ENCODE results near the gene DBF4. TPM values are rescaled to one million over a fixed set of nuclear protein-coding genes. Genes with fewer than 3 reads are reported as not detected.

Gene DBF4
- total and polyA plus RNA-seq, 2 of the 13 experiments (the other 11 are each of a cell fraction or from before 2014, with no cell fraction given): 5.0 to 64.4 TPM

DNA sequence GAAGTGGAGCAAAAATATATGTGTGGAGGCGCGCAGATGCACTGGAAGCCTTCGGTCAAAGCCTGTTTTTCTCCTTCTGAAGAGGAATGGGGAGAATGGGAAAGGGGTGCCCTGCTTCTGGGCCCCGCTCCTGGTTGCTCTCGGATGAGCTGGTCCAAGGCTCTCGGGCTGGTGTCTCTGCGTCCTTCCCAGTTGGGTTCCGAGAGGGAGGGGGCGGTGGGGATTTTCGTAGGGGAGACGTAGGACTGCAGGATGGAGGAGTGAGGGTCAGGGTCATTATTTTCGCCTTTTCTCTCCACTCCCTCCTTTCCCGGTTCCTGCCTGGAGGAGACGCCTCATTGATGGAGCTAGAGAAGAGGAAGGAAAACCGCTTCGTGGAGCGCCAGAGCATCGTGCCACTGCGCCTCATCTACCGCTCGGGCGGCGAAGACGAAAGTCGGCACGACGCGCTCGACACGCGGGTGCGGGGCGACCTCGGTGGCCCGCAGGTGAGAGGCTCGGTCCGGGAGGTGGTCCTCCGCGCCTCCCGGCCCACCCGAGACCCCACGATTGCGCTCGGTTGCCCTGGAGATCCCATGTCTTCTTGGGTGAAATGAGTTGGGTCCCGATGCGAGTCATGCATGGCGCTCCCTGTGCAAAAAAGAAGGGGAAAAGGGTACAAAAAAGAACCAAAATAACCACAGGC, 58.5 kb downstream of the DBF4 start (continued):
- TF ChIP-seq, protein P1, sequence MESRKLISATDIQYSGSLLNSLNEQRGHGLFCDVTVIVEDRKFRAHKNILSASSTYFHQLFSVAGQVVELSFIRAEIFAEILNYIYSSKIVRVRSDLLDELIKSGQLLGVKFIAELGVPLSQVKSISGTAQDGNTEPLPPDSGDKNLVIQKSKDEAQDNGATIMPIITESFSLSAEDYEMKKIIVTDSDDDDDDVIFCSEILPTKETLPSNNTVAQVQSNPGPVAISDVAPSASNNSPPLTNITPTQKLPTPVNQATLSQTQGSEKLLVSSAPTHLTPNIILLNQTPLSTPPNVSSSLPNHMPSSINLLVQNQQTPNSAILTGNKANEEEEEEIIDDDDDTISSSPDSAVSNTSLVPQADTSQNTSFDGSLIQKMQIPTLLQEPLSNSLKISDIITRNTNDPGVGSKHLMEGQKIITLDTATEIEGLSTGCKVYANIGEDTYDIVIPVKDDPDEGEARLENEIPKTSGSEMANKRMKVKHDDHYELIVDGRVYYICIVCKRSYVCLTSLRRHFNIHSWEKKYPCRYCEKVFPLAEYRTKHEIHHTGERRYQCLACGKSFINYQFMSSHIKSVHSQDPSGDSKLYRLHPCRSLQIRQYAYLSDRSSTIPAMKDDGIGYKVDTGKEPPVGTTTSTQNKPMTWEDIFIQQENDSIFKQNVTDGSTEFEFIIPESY (CRISPR knock-in tag; IDR thresholded peaks at IDR 0.05): 0 out of 2 replicates have a peak, but pooled peaks have one; percentile 9
- TF ChIP-seq RFX5 (IDR thresholded peaks at IDR 0.05; ENCODE audit: low read depth, low read length): no peak
- no peak for TF ChIP-seq DR1 (CRISPR knock-in tag; IDR thresholded peaks at IDR 0.05)
- TF ChIP-seq ZNF713 (CRISPR knock-in tag; IDR thresholded peaks at IDR 0.05): no peak
- TF ChIP-seq RFXAP (CRISPR knock-in tag; IDR thresholded peaks at IDR 0.05; ENCODE audit: borderline replicate concordance): no peak
- no peak for TF ChIP-seq SIX1 (CRISPR knock-in tag; IDR thresholded peaks at IDR 0.05; ENCODE audit: borderline replicate concordance)
- TF ChIP-seq ZFP90 (CRISPR knock-in tag; IDR thresholded peaks at IDR 0.05; ENCODE audit: borderline replicate concordance): peak; percentile 41; the same call in 1 of the 2 replicates

DNA sequence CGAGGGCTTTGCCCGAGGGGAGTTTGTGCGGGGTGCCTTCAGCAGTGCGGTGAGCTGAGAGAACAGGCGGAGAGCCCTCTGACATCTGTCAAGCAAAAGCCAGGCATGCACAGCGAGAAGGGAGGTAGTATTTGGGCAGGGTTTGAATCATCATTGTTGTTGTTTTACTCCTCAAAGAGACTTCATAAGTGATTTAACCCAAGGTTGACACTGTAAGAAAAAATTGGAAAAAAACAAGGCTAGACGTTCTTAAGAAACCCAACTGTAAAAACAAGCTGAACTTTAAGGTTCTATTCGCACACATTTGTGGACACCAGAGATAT, 59.1 kb downstream of the DBF4 start:
- no peaks in the 10 kb centered on the region for H3K9me3 ChIP-seq (ENCODE audit: low read length)
- DNase-seq (ENCODE audit: low spot score) (no peak), ATAC-seq (no peak), FAIRE-seq (no peak)
- H3K27ac ChIP-seq (ENCODE audit: extremely low read length, insufficient read depth, low read length): no peak overlapping the region
- no peak overlapping the region for H3K9ac ChIP-seq (ENCODE audit: insufficient read depth, low read depth, low read length)
- 62% methylated on average over 8 of the region's 8 CpGs for whole genome bisulfite sequencing (ENCODE audit: low lambda C conversion rate)
- ChIA-PET POLR2A (no interaction called here), CTCF (ENCODE audit: low intra/inter-chr PET ratio, low total read pairs) (no interaction called here)
- in situ Hi-C loops (cut with HindIII; ENCODE audit: extremely low pct_ligation_motif_present, low pct_unique_long_range_greater_than_20kb): no loop called here
- no peaks in the 10 kb centered on the region for H3K79me2 ChIP-seq (ENCODE audit: insufficient read depth, low read length)
- no peaks in the 10 kb centered on the region for H3K36me3 ChIP-seq (replicated peaks in 1 of 2; ENCODE audit: control insufficient read depth in 1 of 2, insufficient read depth in 2 of 2, low read length in 2 of 2)
- no TSS peak for BruUV-seq (replicated peaks)
- peak overlapping the region; percentile 40 for H2AFZ ChIP-seq (ENCODE audit: low read length)
- H3K4me1 ChIP-seq (ENCODE audit: insufficient read depth, low read length): peaks cover 30% of the 10 kb centered on the region
- H3K27me3 ChIP-seq (ENCODE audit: control insufficient read depth in 1 of 2, insufficient read depth in 2 of 2, low read length in 2 of 2): no peaks in the 10 kb centered on the region; a peak in 1 of 5 replicates
- H3K4me2 ChIP-seq (ENCODE audit: low read depth, low read length): peak overlapping the region; percentile 81
- peak overlapping the region; percentile 64 to 77 (median 70); a peak in 5 of 6 replicates for H3K4me3 ChIP-seq (replicated peaks in 1 of 3; ENCODE audit: insufficient read depth in 1 of 3, low read depth in 2 of 3, low read length in 3 of 3)
- no peaks in the 10 kb centered on the region for H4K20me1 ChIP-seq (ENCODE audit: insufficient read depth, low read length)
- intact Hi-C loops (cut with micrococcal nuclease; ENCODE audit: unreplicated experiment): loop anchor here (10.0 kb wide), 1 partner anchor 229 kb away; no protein-coding TSS in a partner anchor
- TF ChIP-seq ZFP37 (CRISPR knock-in tag; IDR thresholded peaks at IDR 0.05; ENCODE audit: borderline replicate concordance): no peak
- TF ChIP-seq PAWR (CRISPR knock-in tag; IDR thresholded peaks at IDR 0.05; ENCODE audit: borderline replicate concordance): no peak
- no peak for TF ChIP-seq ZBTB1 (CRISPR knock-in tag; IDR thresholded peaks at IDR 0.05; ENCODE audit: borderline replicate concordance)
- TF ChIP-seq DNMT3B (CRISPR knock-in tag; conservative IDR thresholded peaks at IDR 0.05): no peak
- TF ChIP-seq ZNF549 (CRISPR knock-in tag; IDR thresholded peaks at IDR 0.05): no peak
- no peak for TF ChIP-seq ZNF10 (CRISPR knock-in tag; IDR thresholded peaks at IDR 0.05; ENCODE audit: borderline replicate concordance, low read depth)
- no peak for TF ChIP-seq U2AF1 (optimal IDR thresholded peaks at IDR 0.05; ENCODE audit: low read depth, low read length)
- no peak for TF ChIP-seq SOX5 (CRISPR knock-in tag; IDR thresholded peaks at IDR 0.05; ENCODE audit: borderline replicate concordance)
- TF ChIP-seq REPIN1 (CRISPR knock-in tag; IDR thresholded peaks at IDR 0.05; ENCODE audit: borderline replicate concordance, low read depth): 0 out of 2 replicates have a peak, but pooled peaks have one; percentile 7
- TF ChIP-seq, protein P2, sequence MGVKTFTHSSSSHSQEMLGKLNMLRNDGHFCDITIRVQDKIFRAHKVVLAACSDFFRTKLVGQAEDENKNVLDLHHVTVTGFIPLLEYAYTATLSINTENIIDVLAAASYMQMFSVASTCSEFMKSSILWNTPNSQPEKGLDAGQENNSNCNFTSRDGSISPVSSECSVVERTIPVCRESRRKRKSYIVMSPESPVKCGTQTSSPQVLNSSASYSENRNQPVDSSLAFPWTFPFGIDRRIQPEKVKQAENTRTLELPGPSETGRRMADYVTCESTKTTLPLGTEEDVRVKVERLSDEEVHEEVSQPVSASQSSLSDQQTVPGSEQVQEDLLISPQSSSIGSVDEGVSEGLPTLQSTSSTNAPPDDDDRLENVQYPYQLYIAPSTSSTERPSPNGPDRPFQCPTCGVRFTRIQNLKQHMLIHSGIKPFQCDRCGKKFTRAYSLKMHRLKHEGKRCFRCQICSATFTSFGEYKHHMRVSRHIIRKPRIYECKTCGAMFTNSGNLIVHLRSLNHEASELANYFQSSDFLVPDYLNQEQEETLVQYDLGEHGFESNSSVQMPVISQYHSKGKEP (CRISPR knock-in tag; IDR thresholded peaks at IDR 0.05): no peak
- TF ChIP-seq MAZ (IDR thresholded peaks at IDR 0.05; ENCODE audit: borderline replicate concordance, low read depth, low read length): no peak
- no peak for TF ChIP-seq MAZ (CRISPR knock-in tag; IDR thresholded peaks at IDR 0.05; ENCODE audit: low read depth)
- no peak for TF ChIP-seq PHF5A (CRISPR knock-in tag; IDR thresholded peaks at IDR 0.05; ENCODE audit: low read depth, unreplicated experiment)
